HepG2 (cell line): ENCODE measurements around the gene GRM8. TPM values are rescaled to one million over a fixed set of nuclear protein-coding genes. Genes with fewer than 3 reads are reported as not detected.

Experiments used
- CHD2 ChIP-seq: IDR thresholded peaks from 2 replicates; pipeline ENCODE4 v1.6.1; 2011; ENCODE audit warnings: low read depth, low read length, improper control_type of control experiment
- HOXA3 ChIP-seq: sonication (generic); formaldehyde crosslinking; IDR thresholded peaks from 2 replicates; pipeline ENCODE4 v1.5.0; 2020; ENCODE audit warnings: missing genetic modification reagents
- MED1 ChIP-seq: sonication (generic); formaldehyde crosslinking; IDR thresholded peaks from 2 replicates; pipeline ENCODE4 v1.4.0; 2020; ENCODE audit warnings: missing genetic modification reagents
- NCOA2 ChIP-seq: sonication (generic); formaldehyde crosslinking; IDR thresholded peaks from 2 replicates; pipeline ENCODE4 v1.8.0; 2022; ENCODE audit warnings: inconsistent platforms
- ZNF253 ChIP-seq: sonication (generic); formaldehyde crosslinking; IDR thresholded peaks from 2 replicates; pipeline ENCODE4 v1.8.0; 2022; ENCODE audit warnings: mild to moderate bottlenecking, missing genetic modification reagents, borderline replicate concordance
- ZNF569 ChIP-seq: sonication (generic); formaldehyde crosslinking; IDR thresholded peaks from 2 replicates; pipeline ENCODE4 v1.5.0; 2020; ENCODE audit warnings: mild to moderate bottlenecking, missing genetic modification reagents, moderate library complexity, borderline replicate concordance
- ZNF616 ChIP-seq: sonication (generic); formaldehyde crosslinking; IDR thresholded peaks from 2 replicates; pipeline ENCODE4 v1.5.0; 2020; ENCODE audit warnings: low read depth, mild to moderate bottlenecking, missing genetic modification reagents
- ZNF781 ChIP-seq: sonication (generic); formaldehyde crosslinking; IDR thresholded peaks from 2 replicates; pipeline ENCODE4 v1.5.1; 2020; ENCODE audit warnings: borderline replicate concordance, mild to moderate bottlenecking, missing genetic modification reagents; ENCODE audit errors: not compliant biosample characterization
- ZSCAN21 ChIP-seq: sonication (generic); formaldehyde crosslinking; IDR thresholded peaks from 2 replicates; pipeline ENCODE4 v1.8.0; 2022; ENCODE audit warnings: mild to moderate bottlenecking, missing genetic modification reagents, moderate library complexity, borderline replicate concordance
- polyA plus RNA-seq, 8 experiments: library from polyadenylated mRNA; depleted of rRNA in 3 of 8; stranded (reverse) in 7 of 8; unstranded in 1 of 8; fragments of >200 nt; fragmentation: Illumina TruSeq in 4 of 8; extraction: Trizol in 4 of 8; gene quantifications; 2 replicates each; pipeline versions ENCODE4 v1.2.1 to v1.2.3, GENCODE V29; 2011 to 2016; ENCODE audit warnings: low read depth in 4 of 8, missing spikeins in 1 of 8, mixed read lengths in 1 of 8; ENCODE audit not compliant: insufficient read depth in 1 of 8
- total RNA-seq, 5 experiments: library from RNA; depleted of rRNA; stranded (reverse); fragments of >200 nt; fragmentation: Illumina TruSeq; extraction: Trizol; gene quantifications; 2 replicates each; pipeline ENCODE4 v1.2.3, GENCODE V29; 2016; ENCODE audit warnings: low read depth in 1 of 5
- TF ChIP-seq, protein P1 (sequence below): sonication (generic); formaldehyde crosslinking; IDR thresholded peaks from 2 replicates; pipeline ENCODE4 v1.4.0; 2020; ENCODE audit warnings: mild to moderate bottlenecking, low read depth, missing genetic modification reagents
- TF ChIP-seq, protein P2 (sequence below): sonication (generic); formaldehyde crosslinking; IDR thresholded peaks from 2 replicates; pipeline ENCODE4 v1.8.1; 2022; ENCODE audit warnings: mild to moderate bottlenecking, missing genetic modification reagents
- TF ChIP-seq, protein P3 (sequence below): sonication (generic); formaldehyde crosslinking; conservative IDR thresholded peaks from 2 replicates; pipeline ENCODE4 v1.8.1; 2023; ENCODE audit warnings: missing genetic modification reagents
- TF ChIP-seq, protein P4 (sequence below): sonication (generic); formaldehyde crosslinking; IDR thresholded peaks from 2 replicates; pipeline ENCODE4 v1.9.0; 2021; ENCODE audit warnings: missing genetic modification reagents, mild to moderate bottlenecking, borderline replicate concordance
- TF ChIP-seq, protein P5 (sequence below): sonication (generic); formaldehyde crosslinking; IDR thresholded peaks from 2 replicates; pipeline ENCODE4 v1.5.0; 2020; ENCODE audit warnings: missing genetic modification reagents, mild to moderate bottlenecking, borderline replicate concordance
- TF ChIP-seq, protein P6 (sequence below): IDR thresholded peaks from 2 replicates; pipeline ENCODE4 v1.6.1; 2016; ENCODE audit warnings: missing genetic modification reagents, missing compliant biosample characterization

GRM8 gene
- total and polyA plus RNA-seq, 2 of the 13 experiments (the other 11 are each of a cell fraction or from before 2014, with no cell fraction given) = not detected

DNA sequence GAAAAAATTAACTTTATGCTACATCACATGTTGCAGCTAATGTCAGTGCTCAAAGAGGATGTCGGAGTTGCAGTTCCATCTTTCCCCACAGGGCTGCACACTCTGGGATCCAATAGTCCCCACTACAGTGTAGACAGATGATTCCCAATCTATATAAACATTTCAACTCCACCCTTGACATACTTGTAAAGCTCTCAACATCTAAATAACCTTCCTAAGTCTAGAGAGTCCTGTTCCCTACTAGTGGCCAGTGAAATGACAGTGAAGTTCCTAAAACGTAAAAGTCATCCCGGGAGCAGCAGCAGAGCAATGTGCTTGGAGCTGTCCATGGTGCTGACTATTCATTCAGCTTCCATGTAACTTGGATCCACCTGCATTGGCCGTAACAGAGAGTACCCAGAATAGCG, 145.1 kb downstream of the GRM8 start (continued):
- TF ChIP-seq, protein P1, sequence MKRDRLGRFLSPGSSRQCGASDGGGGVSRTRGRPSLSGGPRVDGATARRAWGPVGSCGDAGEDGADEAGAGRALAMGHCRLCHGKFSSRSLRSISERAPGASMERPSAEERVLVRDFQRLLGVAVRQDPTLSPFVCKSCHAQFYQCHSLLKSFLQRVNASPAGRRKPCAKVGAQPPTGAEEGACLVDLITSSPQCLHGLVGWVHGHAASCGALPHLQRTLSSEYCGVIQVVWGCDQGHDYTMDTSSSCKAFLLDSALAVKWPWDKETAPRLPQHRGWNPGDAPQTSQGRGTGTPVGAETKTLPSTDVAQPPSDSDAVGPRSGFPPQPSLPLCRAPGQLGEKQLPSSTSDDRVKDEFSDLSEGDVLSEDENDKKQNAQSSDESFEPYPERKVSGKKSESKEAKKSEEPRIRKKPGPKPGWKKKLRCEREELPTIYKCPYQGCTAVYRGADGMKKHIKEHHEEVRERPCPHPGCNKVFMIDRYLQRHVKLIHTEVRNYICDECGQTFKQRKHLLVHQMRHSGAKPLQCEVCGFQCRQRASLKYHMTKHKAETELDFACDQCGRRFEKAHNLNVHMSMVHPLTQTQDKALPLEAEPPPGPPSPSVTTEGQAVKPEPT (CRISPR knock-in tag) = no peak
- TF ChIP-seq, protein P2, sequence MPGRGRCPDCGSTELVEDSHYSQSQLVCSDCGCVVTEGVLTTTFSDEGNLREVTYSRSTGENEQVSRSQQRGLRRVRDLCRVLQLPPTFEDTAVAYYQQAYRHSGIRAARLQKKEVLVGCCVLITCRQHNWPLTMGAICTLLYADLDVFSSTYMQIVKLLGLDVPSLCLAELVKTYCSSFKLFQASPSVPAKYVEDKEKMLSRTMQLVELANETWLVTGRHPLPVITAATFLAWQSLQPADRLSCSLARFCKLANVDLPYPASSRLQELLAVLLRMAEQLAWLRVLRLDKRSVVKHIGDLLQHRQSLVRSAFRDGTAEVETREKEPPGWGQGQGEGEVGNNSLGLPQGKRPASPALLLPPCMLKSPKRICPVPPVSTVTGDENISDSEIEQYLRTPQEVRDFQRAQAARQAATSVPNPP (CRISPR knock-in tag) = no peak
- peak; percentile 57; the same call in 1 of the 2 replicates for TF ChIP-seq MED1 (CRISPR knock-in tag)
- peak; percentile 65 for TF ChIP-seq ZNF781 (CRISPR knock-in tag)
- no peak for TF ChIP-seq ZNF253 (CRISPR knock-in tag)
- TF ChIP-seq, protein P3, sequence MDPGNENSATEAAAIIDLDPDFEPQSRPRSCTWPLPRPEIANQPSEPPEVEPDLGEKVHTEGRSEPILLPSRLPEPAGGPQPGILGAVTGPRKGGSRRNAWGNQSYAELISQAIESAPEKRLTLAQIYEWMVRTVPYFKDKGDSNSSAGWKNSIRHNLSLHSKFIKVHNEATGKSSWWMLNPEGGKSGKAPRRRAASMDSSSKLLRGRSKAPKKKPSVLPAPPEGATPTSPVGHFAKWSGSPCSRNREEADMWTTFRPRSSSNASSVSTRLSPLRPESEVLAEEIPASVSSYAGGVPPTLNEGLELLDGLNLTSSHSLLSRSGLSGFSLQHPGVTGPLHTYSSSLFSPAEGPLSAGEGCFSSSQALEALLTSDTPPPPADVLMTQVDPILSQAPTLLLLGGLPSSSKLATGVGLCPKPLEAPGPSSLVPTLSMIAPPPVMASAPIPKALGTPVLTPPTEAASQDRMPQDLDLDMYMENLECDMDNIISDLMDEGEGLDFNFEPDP (CRISPR knock-in tag) = 0 out of 2 replicates have a peak, but pooled peaks have one; percentile 21
- TF ChIP-seq ZNF569 (CRISPR knock-in tag) = no peak
- TF ChIP-seq, protein P4, sequence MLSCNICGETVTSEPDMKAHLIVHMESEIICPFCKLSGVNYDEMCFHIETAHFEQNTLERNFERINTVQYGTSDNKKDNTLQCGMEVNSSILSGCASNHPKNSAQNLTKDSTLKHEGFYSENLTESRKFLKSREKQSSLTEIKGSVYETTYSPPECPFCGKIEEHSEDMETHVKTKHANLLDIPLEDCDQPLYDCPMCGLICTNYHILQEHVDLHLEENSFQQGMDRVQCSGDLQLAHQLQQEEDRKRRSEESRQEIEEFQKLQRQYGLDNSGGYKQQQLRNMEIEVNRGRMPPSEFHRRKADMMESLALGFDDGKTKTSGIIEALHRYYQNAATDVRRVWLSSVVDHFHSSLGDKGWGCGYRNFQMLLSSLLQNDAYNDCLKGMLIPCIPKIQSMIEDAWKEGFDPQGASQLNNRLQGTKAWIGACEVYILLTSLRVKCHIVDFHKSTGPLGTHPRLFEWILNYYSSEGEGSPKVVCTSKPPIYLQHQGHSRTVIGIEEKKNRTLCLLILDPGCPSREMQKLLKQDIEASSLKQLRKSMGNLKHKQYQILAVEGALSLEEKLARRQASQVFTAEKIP = no peak
- TF ChIP-seq ZSCAN21 (CRISPR knock-in tag) = 0 out of 2 replicates have a peak, but pooled peaks have one; percentile 57
- peak; percentile 46; the same call in 1 of the 2 replicates for TF ChIP-seq NCOA2 (CRISPR knock-in tag)
- TF ChIP-seq, protein P5, sequence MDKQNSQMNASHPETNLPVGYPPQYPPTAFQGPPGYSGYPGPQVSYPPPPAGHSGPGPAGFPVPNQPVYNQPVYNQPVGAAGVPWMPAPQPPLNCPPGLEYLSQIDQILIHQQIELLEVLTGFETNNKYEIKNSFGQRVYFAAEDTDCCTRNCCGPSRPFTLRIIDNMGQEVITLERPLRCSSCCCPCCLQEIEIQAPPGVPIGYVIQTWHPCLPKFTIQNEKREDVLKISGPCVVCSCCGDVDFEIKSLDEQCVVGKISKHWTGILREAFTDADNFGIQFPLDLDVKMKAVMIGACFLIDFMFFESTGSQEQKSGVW (CRISPR knock-in tag) = 0 out of 2 replicates have a peak, but pooled peaks have one; percentile 49
- TF ChIP-seq, protein P6, sequence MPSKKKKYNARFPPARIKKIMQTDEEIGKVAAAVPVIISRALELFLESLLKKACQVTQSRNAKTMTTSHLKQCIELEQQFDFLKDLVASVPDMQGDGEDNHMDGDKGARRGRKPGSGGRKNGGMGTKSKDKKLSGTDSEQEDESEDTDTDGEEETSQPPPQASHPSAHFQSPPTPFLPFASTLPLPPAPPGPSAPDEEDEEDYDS (CRISPR knock-in tag) = no peak
- TF ChIP-seq ZNF616 (CRISPR knock-in tag) = peak; percentile 75; the same call in 1 of the 2 replicates
- TF ChIP-seq HOXA3 = peak; percentile 48; the same call in 1 of the 2 replicates
- no peak for TF ChIP-seq CHD2
